Measurements from ENCODE around the gene DMRT1.

- no peak for TF ChIP-seq CTCF (IDR thresholded peaks at IDR 0.05; ENCODE audit: insufficient read depth, low read depth, low read length)
- TF ChIP-seq EZH2 (IDR thresholded peaks at IDR 0.05; ENCODE audit: insufficient read depth, low read length): no peak
Observed at GRCh38 chr9:1013021-1013420, 171.5 kb downstream of the DMRT1 start.
